Common myeloid progenitor, CD34-positive (primary cell): ENCODE measurements around the gene GPC5.

Experiments
- CTCF ChIA-PET: fragments of 350-600 bp; sonication (Branson Sonifier 250); formaldehyde crosslinking; loops from one replicate; lab custom pipeline; 2021; ENCODE audit warnings: antibody characterized with exemption; lab: Charles Lee
- POLR2A ChIA-PET: fragments of 350-600 bp; sonication (Branson Sonifier 250); formaldehyde crosslinking; loops from one replicate; lab custom pipeline; 2021; ENCODE audit warnings: antibody characterized with exemption; lab: Charles Lee
- DNase-seq, 3 donors: peaks; one replicate each; pipeline versions ENCODE4 v3.0.0 to v3.0.0-alpha.2; 2013
- H3K27ac ChIP-seq, 2 experiments: 1 replicate in 1 of 2; 2 replicates in 1 of 2; pipeline ENCODE4 v1.7.0; 2013; ENCODE audit warnings: inconsistent platforms in 2 of 2, low read length in 2 of 2, mild to moderate bottlenecking in 2 of 2, low read depth in 1 of 2, moderate library complexity in 1 of 2; ENCODE audit not compliant: severe bottlenecking in 2 of 2, insufficient read depth in 1 of 2, poor library complexity in 1 of 2
- H3K27me3 ChIP-seq, 5 experiments: replicated peaks in 2 of 5; 1 replicate in 3 of 5; 2 replicates in 2 of 5; pipeline versions ENCODE4 v1.6.1 to v1.7.0; 2013; ENCODE audit warnings: low read length in 4 of 5, mild to moderate bottlenecking in 2 of 5, moderate library complexity in 2 of 5, inconsistent platforms in 1 of 5; ENCODE audit not compliant: insufficient read depth in 5 of 5, control insufficient read depth in 4 of 5
- H3K36me3 ChIP-seq, 4 experiments: 1 replicate in 2 of 4; 2 replicates in 2 of 4; pipeline versions ENCODE4 v1.6.1 to v1.7.0; 2013; ENCODE audit warnings: low read length in 3 of 4, control low read depth in 1 of 4, mild to moderate bottlenecking in 1 of 4; ENCODE audit not compliant: control insufficient read depth in 4 of 4, insufficient read depth in 4 of 4
- H3K4me1 ChIP-seq, 4 experiments: 1 replicate in 3 of 4; 2 replicates in 1 of 4; pipeline versions ENCODE4 v1.6.1 to v1.7.1; 2013; ENCODE audit warnings: low read length in 3 of 4, mild to moderate bottlenecking in 3 of 4, control low read depth in 1 of 4, inconsistent platforms in 1 of 4, moderate library complexity in 1 of 4; ENCODE audit not compliant: control insufficient read depth in 4 of 4, insufficient read depth in 4 of 4; ENCODE audit errors: control extremely low read depth in 1 of 4
- H3K4me3 ChIP-seq, 7 experiments: 1 replicate in 4 of 7; 2 replicates in 3 of 7; pipeline versions ENCODE4 v1.5.1 to v1.7.0; 2013; ENCODE audit warnings: mild to moderate bottlenecking in 7 of 7, low read length in 6 of 7, moderate library complexity in 6 of 7, inconsistent platforms in 2 of 7, low read depth in 2 of 7, control low read depth in 1 of 7; ENCODE audit not compliant: insufficient read depth in 4 of 7, control insufficient read depth in 1 of 7; ENCODE audit errors: extremely low read depth in 1 of 7
- H3K9me3 ChIP-seq, 5 experiments: 1 replicate in 4 of 5; 2 replicates in 1 of 5; pipeline versions ENCODE4 v1.6.1 to v1.7.1; 2013; ENCODE audit warnings: low read length in 4 of 5, mild to moderate bottlenecking in 2 of 5, inconsistent platforms in 1 of 5, low read depth in 1 of 5, moderate library complexity in 1 of 5; ENCODE audit not compliant: control insufficient read depth in 4 of 5, insufficient read depth in 2 of 5; ENCODE audit errors: control extremely low read depth in 1 of 5
- WGBS: methylation state at CpG from one replicate; pipeline ENCODE4 v1.1.5; 2013; ENCODE audit not compliant: insufficient coverage; 5-methylcytosine and 5-hydroxymethylcytosine counted together

The GPC5 gene

GRCh38 chr13:91359111-91359510 is 39.3 kb upstream of the GPC5 start:
- Histone ChIP-seq H3K4me3 (no peak overlapping the region), H3K27me3 (no peaks in the 10 kb centered on the region), H3K36me3 (peaks cover 8 to 37% (median 24%) of the 10 kb centered on the region in 4 experiments), H3K27ac (no peak overlapping the region), H3K9me3 (no peaks in the 10 kb centered on the region), H3K4me1 (peaks cover 0 to 16% (median 6%) of the 10 kb centered on the region in 4 experiments)
- 100% methylated on average over 2 of the region's 4 CpGs for WGBS
- peak in 2 of 3 donors; percentile 27 to 46 for DNase-seq
- POLR2A ChIA-PET: no interaction called here
- CTCF ChIA-PET: interaction anchor here (0.9 to 1.8 kb wide), 4 partner anchors 10 to 46 kb away, joined by 3 to 5 read pairs (median 4); no protein-coding TSS in a partner anchor

GRCh38 chr13:91359631-91360030 is 38.8 kb upstream of the GPC5 start:
- no peaks in the 10 kb centered on the region for H3K27me3 ChIP-seq
- H3K36me3 ChIP-seq: peaks cover 5 to 32% (median 21%) of the 10 kb centered on the region in 4 experiments
- H3K4me3 ChIP-seq: no peak overlapping the region
- DNase-seq: peak in 1 of 3 donors; percentile 42
- no peak overlapping the region for H3K27ac ChIP-seq
- POLR2A ChIA-PET: no interaction called here
- peaks cover 0 to 16% (median 6%) of the 10 kb centered on the region in 4 experiments for H3K4me1 ChIP-seq
- no peaks in the 10 kb centered on the region for H3K9me3 ChIP-seq
- no CpG with 5 or more reads among the region's 3 CpGs for WGBS
- CTCF ChIA-PET: interaction anchor here (1.3 to 1.8 kb wide), 3 partner anchors 15 to 46 kb away, joined by 3 to 6 read pairs (median 4); no protein-coding TSS in a partner anchor

GRCh38 chr13:91360246-91360751 is 38.1 kb upstream of the GPC5 start:
- H3K4me1 ChIP-seq: peaks cover 0 to 14% (median 6%) of the 10 kb centered on the region in 4 experiments
- H3K36me3 ChIP-seq: peaks cover 2 to 26% (median 17%) of the 10 kb centered on the region in 4 experiments
- no peak overlapping the region for H3K4me3 ChIP-seq
- no peak overlapping the region for H3K27ac ChIP-seq
- no peaks in the 10 kb centered on the region for H3K27me3 ChIP-seq
- H3K9me3 ChIP-seq: no peaks in the 10 kb centered on the region
- 98% methylated on average over 4 of the region's 4 CpGs for WGBS
- POLR2A ChIA-PET: no interaction called here
- CTCF ChIA-PET: interaction anchor here (1.3 to 1.8 kb wide), 2 partner anchors 14 to 16 kb away, joined by 4 to 6 read pairs; no protein-coding TSS in a partner anchor
- DNase-seq: no peak

GRCh38 chr13:91361755-91362271 is 36.6 kb upstream of the GPC5 start:
- H3K4me3 ChIP-seq: no peak overlapping the region
- H3K4me1 ChIP-seq: peaks cover 0 to 13% (median 6%) of the 10 kb centered on the region in 4 experiments
- no peak for DNase-seq
- H3K36me3 ChIP-seq: peaks cover 0 to 11% (median 8%) of the 10 kb centered on the region in 4 experiments
- CTCF ChIA-PET: no interaction called here
- no peaks in the 10 kb centered on the region for H3K27me3 ChIP-seq
- no peaks in the 10 kb centered on the region for H3K9me3 ChIP-seq
- WGBS: no CpG with 5 or more reads among the region's 1 CpG
- POLR2A ChIA-PET: no interaction called here
- no peak overlapping the region for H3K27ac ChIP-seq

- Histone ChIP-seq H3K27ac (no peak overlapping the region), H3K4me1 (peaks cover 0 to 10% (median 6%) of the 10 kb centered on the region in 4 experiments), H3K27me3 (no peaks in the 10 kb centered on the region), H3K9me3 (no peaks in the 10 kb centered on the region), H3K36me3 (peaks cover 0 to 2% (median under 1%) of the 10 kb centered on the region in 4 experiments), H3K4me3 (no peak overlapping the region)
- ChIA-PET CTCF (no interaction called here), POLR2A (no interaction called here)
- no peak for DNase-seq
- no CpG with 5 or more reads among the region's 1 CpG for WGBS
These were observed 35.5 kb upstream of the GPC5 start for GRCh38 chr13:91362908-91363307.

GRCh38 chr13:91368101-91368500 is 30.3 kb upstream of the GPC5 start:
- Histone ChIP-seq H3K9me3 (no peaks in the 10 kb centered on the region), H3K27ac (no peak overlapping the region), H3K27me3 (no peaks in the 10 kb centered on the region), H3K4me3 (no peak overlapping the region), H3K4me1 (no peaks in the 10 kb centered on the region), H3K36me3 (no peaks in the 10 kb centered on the region)
- WGBS: no CpG with 5 or more reads among the region's 1 CpG
- DNase-seq: no peak
- POLR2A ChIA-PET: no interaction called here
- CTCF ChIA-PET: interaction anchor here (1.5 kb wide), 1 partner anchor 351 kb away, joined by 4 read pairs; no protein-coding TSS in a partner anchor
